ENCODE measurements around the gene SMAD5.

Gene SMAD5

GRCh38 chr5:136186796-136187195 is 54.2 kb downstream of the SMAD5 start:
- TF ChIP-seq TAF1 (IDR thresholded peaks at IDR 0.05; ENCODE audit: borderline replicate concordance, insufficient read depth, low read length) (no peak), SIN3A (IDR thresholded peaks at IDR 0.05; ENCODE audit: borderline replicate concordance, insufficient read depth, low read length) (no peak)

- TF ChIP-seq SIN3A (IDR thresholded peaks at IDR 0.05; ENCODE audit: borderline replicate concordance, insufficient read depth, low read length) (no peak), REST (IDR thresholded peaks at IDR 0.05; ENCODE audit: insufficient read depth in 1 of 2, low read depth in 2 of 2, low read length in 2 of 2) (no peak), FOXP2 (optimal IDR thresholded peaks at IDR 0.05; ENCODE audit: borderline replicate concordance, extremely low read depth, extremely low read length, insufficient read depth) (no peak), TAF1 (IDR thresholded peaks at IDR 0.05; ENCODE audit: borderline replicate concordance, insufficient read depth, low read length) (no peak), POLR2AphosphoS5 (IDR thresholded peaks at IDR 0.05; ENCODE audit: low read depth, low read length) (no peak)
These were observed 56.2 kb downstream of the SMAD5 start for GRCh38 chr5:136188859-136189258.

GRCh38 chr5:136190091-136190720 is 57.6 kb downstream of the SMAD5 start:
- TF ChIP-seq POLR2AphosphoS5 (IDR thresholded peaks at IDR 0.05; ENCODE audit: low read depth, low read length): no peak
- no peak for TF ChIP-seq SIN3A (IDR thresholded peaks at IDR 0.05; ENCODE audit: borderline replicate concordance, insufficient read depth, low read length)
- TF ChIP-seq REST (IDR thresholded peaks at IDR 0.05; ENCODE audit: insufficient read depth in 1 of 2, low read depth in 2 of 2, low read length in 2 of 2): no peak
- no peak for TF ChIP-seq FOXP2 (optimal IDR thresholded peaks at IDR 0.05; ENCODE audit: borderline replicate concordance, extremely low read depth, extremely low read length, insufficient read depth)

GRCh38 chr5:136190904-136191303 is 58.3 kb downstream of the SMAD5 start:
- no peak for TF ChIP-seq REST (IDR thresholded peaks at IDR 0.05; ENCODE audit: insufficient read depth in 1 of 2, low read depth in 2 of 2, low read length in 2 of 2)
- no peak for TF ChIP-seq TAF1 (IDR thresholded peaks at IDR 0.05; ENCODE audit: borderline replicate concordance, insufficient read depth, low read length)
- TF ChIP-seq POLR2AphosphoS5 (IDR thresholded peaks at IDR 0.05; ENCODE audit: low read depth, low read length): no peak
- no peak for TF ChIP-seq SIN3A (IDR thresholded peaks at IDR 0.05; ENCODE audit: borderline replicate concordance, insufficient read depth, low read length)
- TF ChIP-seq FOXP2 (optimal IDR thresholded peaks at IDR 0.05; ENCODE audit: borderline replicate concordance, extremely low read depth, extremely low read length, insufficient read depth): no peak

- TF ChIP-seq SIN3A (IDR thresholded peaks at IDR 0.05; ENCODE audit: borderline replicate concordance, insufficient read depth, low read length): no peak
- TF ChIP-seq REST (IDR thresholded peaks at IDR 0.05; ENCODE audit: insufficient read depth in 1 of 2, low read depth in 2 of 2, low read length in 2 of 2): no peak
- TF ChIP-seq FOXP2 (optimal IDR thresholded peaks at IDR 0.05; ENCODE audit: borderline replicate concordance, extremely low read depth, extremely low read length, insufficient read depth): no peak
- TF ChIP-seq TAF1 (IDR thresholded peaks at IDR 0.05; ENCODE audit: borderline replicate concordance, insufficient read depth, low read length): no peak
- TF ChIP-seq POLR2AphosphoS5 (IDR thresholded peaks at IDR 0.05; ENCODE audit: low read depth, low read length): no peak
These were observed 58.8 kb downstream of the SMAD5 start for GRCh38 chr5:136191304-136192014.

Measured in PFSK-1 (cell line).